ENCODE measurements around the gene CARD9.
"Not testable (repeated sequence)": the region's sequence is repeated elsewhere in the genome, so short reads cannot be mapped to it uniquely, and the experiment has no call there.

The CARD9 gene

DNA sequence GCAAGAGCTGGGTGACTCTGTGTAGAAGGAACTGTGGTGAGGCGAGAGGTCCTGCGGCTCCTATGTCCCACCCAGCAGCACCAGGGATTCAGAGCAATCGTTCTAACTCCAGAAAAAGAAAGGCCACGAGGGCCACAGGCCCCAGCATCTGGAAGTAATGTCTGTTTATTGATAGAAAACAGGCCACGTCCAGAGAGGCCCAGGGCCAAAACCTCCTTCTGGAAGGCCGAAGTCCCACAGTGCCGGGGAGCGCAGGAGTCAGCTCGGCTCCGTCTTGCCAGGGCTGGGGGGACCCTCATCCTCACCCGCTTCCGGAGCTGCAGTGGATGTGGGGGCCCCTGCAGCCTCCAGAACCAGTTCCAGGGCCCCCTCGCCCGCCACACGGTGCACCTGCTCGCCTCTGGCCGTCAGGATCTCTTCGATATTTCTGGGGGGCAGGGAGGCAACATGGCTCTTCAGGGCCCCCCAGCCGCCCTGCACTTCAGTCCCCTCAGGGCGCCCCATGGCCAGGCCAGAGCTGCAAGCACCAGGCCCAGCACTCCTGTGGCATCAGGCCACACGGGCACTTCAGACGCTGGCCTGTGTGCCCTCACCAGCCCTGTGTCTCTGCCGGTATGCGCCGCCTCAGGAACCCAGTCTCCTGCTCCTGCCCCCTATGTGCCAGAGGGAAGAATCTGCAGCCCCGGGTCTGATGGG, 11.6 kb downstream of the CARD9 start:
- DNase-seq: no peak

DNA sequence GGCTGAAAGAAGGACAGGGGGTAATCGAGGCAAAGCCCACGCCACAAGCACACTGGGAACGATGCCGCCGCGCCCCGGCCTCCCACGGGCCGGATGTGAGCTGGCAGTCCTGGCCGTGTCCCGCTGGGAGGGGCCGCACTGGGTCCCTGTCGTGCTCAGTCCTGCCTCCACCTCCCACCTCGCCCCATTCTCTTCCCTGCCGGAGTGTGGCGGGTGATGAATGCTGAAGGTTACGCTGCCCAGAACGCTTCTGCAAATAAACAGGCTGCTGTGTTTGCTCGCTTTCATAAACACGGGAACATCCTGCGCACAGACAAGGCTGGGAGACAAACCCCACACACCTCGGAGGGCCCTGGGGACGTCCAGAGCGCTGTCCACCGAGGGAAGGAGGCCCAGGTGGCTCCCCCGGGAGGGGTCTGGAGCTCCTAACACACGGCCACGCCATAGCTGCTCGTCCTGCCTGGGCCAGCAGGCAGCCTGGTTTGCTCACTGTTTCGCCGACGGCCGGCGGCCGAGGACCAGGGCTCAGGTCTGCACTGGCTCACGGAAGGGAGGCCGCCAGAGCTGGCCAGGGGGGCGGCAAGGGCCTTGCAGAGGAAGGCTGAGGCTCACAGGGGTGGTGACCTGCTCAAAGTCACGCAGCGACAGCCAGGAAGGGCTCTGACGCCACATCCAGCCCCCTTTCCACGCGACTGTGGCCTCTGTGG, 12.3 kb downstream of the CARD9 start:
- DNase-seq: no peak

DNA sequence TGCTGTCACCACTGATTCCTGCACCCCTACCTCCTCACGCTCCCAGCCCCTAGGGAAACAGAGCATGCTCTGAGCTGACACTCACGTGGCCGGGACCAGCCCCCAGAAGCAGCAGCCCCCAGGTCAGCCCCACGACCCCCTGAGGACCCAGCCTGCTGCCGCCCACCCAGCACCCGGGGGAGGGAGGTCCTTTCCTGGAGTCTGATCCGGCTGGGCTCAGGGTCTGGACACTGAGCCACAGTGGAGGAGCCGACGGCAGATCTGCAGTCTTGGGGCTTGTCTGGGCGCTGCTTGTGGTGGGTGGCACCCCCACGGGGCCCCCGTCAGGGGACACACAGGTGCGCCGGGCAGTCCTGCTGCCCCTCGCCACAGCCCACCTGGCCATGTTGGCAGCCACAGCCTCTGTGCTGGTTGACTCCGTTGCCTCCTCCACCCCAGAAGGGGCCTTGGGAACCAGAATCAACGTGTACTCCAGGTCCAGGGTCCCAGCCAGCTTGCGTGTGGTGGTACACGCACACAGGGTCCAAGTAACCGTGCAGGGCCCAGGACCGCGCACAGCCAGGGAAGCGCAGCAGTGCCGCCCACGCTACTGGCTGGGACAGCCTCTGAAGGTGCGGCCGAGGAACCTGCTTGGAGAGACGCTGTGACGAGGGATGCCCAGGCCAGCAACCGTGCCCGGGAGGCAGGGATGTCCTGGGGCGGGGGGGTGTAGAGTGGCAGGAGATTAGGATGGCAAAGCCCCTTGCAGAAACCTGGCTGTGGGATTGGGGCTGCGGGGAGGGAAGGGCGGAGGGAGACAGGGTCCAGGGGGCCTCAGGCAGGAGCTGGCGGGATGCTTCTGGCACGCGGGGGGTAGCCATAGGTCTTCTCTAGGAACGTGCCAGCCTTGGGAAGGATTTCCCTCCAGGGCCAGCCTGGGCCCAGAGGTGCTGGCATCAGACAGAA, 13.4 kb downstream of the CARD9 start:
- no peak for DNase-seq

DNA sequence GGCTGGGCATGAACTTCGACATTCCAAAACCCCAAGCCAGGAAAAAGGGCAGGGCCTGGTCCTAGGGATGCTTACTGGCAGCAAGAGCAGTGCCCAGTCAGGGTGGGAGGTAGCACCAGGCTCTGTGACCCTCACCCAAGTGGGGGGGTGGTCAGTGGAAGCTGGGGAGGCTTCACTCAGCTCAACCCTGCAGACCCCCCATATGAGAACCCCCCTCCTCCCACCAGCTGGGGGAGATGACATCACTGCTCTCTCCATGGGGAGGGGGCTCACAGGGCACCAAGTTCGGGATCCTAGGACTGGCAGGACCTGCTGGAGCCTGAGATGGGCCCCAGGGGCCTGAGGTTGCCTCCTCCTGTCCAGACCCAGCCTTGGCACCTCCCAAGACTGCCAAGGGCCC, 14.6 kb downstream of the CARD9 start:
- DNase-seq: no peak

DNA sequence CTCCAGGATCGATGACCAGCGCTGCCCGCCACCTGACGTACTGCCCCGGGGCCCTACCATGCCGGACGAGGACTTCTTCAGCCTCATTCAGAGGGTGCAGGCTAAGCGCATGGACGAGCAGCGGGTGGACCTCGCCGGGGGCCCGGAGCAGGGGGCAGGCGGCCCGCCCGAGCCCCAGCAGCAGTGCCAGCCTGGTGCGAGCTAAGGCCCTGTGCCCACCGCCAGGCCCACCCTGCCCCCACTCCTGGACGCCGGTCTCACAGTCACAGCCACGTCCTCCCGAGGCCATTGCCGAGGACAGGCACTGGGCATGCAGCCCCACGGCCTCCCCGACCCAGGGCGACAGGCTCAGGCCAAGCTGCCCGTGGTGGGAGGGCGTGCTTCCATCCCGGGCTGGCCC, 15.5 kb downstream of the CARD9 start:
- DNase-seq: no peak

DNA sequence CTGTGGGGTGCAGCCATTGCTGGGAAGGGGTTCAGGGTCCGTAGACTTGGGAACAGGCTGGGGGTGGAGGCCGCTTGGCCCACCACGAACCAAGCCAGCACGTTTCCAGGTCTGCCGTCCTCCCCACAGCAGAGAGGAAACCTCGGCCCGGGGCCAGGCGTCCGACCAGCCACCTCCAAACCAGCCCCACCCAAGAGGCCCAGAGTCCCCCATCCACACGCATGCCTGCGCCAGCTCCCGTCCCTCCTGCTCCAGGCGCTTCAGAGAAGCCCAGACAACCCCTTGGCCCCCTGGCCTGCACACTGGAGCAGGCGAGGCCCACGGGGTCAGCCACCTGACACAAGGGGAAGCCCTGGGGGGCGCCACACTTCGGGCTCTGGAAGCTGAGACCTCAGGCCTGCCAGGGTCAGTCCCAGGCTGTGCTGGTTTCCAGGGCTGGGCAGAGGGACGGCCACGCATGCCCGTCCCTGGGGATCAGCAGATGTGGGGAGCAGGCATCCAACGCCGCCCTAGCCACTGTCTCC, 16.2 kb downstream of the CARD9 start:
- DNase-seq: no peak

DNA sequence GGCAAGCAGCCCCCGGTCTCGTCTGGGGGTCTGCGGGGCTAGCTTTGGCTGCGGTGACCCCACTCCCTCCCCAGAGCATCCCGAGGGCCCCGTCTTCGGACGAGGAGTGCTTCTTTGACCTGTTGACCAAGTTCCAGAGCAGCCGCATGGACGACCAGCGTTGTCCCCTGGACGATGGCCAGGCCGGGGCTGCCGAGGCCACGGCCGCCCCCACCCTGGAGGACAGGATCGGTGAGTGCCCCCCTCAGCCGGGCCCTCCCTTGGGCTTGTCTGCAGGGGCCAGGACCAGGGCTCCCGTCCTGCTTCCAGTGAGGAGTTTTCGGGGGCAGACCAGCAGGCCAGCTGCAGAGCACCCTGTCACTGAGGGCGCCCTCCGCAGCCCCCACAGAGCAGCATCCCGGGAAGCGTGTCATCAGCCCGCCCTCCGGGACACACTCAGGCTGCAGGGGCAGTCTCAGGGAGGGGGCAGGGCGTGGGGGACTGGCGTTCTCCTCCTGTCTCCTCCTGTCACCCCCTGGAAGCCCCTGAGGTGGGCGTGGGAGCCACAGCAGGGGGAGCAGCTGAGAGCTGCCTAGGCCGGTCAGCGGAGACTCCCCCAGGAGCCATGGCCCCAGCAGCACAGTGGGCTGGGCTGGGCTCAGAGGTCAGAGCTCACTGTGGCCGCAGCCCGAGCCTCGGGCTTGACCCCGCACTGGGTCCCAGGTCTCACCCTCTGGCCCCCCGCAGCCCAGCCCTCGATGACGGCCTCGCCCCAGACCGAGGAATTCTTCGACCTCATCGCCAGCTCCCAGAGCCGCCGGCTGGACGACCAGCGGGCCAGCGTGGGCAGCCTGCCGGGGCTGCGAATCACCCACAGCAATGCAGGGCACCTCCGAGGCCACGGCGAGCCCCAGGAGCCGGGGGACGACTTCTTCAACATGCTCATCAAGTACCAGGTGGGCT, 17.6 kb downstream of the CARD9 start:
- DNase-seq: no peak

DNA sequence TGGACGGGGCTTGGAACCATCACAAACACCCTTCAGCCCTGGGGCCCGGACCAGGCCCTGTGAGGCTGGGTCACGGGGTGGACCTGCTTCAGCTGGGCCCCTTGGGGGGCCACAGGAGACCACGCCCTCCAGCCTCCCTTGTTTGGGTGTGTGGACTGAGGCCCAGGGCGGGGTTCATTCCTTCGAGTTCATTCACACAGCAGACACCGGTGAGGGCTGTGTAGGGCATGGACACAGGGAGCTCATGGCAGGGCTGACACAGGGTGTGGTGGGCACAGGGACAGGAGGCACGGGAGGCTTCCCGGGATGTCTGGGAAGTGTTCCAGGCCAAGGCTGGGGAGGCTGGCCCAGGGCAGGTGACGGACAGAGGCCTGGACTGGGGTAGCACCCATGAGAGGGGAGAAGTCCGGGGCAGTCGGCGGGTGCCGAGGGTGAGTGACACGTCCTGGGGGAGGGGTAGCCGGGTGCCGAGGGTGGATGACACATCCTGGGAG, 18.8 kb downstream of the CARD9 start:
- no peak for DNase-seq

DNA sequence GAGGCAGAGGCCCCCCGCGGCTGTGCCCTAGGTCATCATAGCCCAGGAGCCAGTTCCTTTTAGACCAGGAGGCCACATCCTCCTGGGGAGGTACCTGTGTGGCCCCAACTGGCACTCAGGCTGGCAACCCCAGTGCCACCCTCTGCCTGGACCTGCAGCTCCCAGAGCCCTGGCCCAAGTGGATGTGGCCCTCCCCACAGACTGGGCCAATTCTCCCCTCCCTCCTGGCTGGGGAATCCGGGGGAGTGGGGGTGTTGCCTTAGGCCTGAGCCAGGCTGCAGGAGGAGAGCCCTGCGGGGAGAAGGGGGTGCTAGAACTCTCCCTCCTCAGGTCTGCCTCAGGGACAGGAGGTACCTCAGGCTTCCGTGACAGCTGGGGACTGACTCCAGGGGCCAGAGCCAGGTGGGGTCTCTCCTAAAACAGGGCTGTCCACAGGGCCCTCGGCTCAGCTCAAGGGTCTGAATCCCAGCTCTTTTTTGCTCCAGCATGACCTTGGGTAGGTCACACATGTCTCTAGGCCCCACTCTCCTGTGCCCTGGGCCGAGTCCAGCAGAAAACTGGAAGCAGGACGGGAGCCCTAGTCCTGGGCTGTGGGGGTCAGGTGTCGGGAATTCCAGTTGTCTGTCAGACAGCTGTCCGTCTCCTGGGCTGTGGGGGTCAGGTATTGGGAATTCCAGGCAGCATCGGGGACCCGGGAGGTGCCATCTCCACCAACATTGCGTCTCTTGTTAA, 19.5 kb downstream of the CARD9 start:
- DNase-seq: no peak

DNA sequence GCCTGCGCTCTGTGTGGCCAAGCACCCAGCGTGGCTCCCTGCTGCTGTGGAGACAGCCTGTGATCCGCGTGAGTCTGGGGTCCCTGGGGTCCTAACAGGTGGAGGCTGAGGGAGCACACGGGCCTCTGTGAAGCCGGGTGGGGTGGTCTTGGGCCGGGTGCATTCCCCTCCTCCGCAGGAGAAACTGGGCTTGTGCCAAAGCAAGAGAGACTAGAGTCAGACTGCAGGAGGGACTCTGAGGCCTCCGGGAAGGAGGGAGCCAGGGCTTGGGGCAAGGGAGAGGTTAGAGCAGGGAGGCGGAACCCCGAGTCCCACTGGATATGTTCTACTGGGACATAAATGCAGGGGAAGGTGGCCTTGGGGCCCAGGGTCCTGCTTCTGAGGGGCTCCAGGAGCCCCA, 20.4 kb downstream of the CARD9 start:
- no peak for DNase-seq

DNA sequence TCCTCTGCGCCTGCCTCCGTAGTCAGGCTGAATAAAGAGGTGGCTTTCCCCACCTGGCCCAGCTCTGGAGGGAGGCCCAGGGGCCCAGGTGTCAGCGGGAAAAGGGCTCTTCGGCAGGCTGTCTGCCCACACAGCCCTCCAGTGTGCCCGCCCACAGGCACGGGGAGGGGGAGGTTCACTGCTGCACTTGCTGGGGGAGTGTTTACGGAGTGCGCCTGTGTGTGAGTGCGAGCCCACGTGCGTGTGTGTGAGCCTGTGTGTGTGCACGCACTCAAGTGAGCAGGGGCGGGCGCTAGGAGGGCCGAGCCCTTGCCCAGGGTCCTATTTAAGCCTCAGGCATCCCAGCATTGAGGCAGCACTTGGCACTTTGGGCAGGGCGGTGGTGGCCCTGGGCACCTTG, 20.8 kb downstream of the CARD9 start:
- DNase-seq: no peak

DNA sequence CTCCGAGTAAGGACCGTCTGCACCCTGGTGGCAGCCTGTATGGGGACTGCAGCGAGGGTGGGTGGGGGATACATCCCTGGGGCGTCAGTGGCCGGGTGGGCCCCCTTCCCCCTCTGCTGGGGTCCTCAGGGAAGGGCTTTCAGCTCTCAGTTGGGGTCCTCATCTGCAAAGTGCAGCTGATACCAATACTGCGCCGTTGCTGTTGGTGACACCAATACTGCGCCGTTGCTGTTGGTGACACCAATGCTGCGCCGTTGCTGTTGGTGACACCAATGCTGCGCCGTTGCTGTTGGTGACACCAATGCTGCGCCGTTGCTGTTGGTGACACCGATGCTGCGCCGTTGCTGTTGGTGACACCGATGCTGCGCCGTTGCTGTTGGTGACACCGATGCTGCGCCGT, 21.6 kb downstream of the CARD9 start:
- DNase-seq: not testable (repeated sequence)

DNA sequence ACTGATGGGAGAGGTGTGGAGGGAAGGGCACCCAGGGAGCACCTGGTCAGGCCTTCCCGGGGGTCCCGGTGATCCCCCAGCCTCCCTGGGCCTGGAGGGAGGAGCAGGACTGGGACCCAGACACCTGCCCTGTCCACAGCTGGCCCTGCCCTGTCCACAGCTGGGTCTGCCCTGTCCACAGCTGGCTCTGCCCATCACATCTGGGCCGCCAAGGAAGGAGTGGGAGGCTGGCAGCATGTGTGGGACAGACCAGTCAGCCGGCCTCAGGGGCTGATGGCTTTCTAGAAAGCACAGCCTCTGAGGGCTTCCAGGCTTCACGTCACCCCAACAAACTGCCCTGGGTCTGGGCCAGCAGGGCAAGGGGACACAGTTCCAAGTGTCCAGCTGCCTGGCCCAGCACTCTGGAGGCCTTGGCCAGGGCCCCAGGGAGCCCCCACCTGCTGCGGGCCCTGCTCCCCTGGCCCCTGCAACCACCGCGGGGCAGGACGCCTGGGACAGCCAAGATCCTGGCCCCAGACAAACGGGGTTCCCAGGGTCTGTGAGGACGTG, 22.1 kb downstream of the CARD9 start:
- no peak for DNase-seq

DNA sequence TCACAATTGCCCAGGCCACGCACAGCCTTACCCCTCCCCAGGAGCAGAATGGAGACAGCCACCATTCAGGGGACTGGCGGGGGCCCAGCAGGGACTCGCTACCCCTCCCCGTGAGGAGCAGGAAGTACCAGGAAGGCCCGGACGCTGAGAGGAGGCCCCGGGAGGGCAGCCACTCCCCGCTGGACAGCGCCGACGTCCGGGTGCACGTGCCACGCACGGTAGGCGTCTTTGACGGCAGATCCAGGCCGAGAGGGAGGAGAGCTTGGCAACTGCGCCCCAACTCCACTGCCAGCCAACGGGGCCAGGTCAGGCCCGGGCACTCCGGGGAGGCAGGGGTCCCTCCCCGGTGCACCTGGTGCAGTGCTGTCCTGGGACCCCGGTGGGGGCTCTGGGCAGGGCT, 23.9 kb downstream of the CARD9 start:
- no peak for DNase-seq

DNA sequence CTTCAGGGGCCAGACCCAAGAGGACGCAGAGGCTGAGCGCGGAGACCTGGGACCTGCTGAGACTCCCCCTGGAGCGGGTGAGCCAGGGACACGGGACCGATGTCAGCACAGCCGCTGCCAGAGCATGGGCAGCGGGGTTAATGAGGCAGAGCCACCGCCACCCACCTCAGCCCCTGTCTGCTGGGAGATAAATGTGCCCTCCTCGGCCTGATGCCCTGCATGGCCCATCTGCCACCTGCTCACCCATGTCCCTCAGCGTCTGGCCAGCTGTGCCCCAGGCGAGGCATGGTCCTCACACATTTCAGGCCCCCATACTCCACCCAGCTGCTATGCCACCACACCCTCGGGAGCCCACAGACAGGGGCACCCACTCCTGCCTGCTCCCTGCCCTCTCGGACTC, 24.8 kb downstream of the CARD9 start:
- DNase-seq: no peak

DNA sequence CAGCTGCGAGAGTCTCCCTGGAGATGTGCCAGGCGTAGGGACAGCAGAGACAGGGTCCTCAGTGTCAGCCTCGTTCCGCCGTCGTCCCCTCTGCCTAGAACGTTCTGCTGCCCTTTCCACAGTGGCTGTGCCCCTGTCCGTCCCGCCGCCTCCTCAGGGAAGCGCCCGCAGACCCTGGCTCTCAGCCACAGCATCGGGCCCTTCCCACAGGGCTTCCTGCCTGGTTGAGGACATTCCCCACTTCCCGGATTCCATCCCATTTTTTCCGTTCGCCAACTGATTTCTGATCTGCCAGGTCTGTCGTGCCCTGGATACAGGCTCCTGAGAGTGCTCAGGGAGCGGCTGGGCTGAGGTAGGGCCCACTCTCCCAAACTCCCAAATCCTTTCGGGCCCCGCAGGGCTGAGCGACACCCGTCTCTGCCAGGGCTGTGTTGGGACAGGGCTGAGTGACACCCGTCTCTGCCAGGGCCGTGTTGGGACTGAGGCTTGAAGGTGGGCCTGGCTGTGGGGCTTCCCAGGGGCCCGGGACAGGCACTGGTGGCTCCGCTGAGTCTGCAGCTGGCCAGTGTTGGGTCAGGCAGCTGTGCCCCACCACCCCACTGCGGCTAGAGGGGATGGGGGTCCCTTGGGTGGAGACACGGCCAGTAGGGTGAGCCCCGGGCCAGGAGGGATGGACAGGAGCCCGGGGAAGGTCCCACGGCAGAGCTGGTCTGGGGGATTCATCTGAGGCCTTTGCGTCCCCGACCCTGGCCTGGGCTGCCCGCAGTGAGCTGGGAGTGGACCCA, 25.8 kb downstream of the CARD9 start:
- DNase-seq: no peak

DNA sequence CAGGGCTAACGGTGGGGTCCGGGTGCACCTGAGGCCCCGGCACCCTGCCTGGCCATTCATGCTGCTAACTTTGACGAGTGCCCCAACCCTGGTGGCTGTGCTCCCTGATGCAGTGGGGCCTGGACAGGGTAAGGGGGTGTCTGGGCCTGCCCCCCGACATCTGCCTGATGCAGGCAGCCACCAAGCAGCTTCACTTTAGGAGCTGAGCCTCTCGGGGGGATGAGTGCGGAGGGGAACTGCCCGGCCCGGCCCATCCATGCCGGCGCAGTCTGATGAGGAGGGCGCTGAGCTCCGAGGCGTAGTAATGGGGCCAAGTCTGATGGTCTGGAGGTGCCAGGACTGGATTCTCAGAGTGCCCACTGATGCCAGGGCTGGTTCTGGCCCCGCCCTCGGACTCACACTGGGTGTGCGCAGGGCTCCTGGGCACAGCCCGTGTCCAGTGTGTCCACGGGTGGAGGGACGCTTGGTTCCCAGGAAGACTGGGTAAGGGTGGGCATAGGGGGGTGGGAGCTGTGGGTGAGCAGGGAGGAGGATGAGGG, 26.5 kb downstream of the CARD9 start:
- DNase-seq: no peak

DNA sequence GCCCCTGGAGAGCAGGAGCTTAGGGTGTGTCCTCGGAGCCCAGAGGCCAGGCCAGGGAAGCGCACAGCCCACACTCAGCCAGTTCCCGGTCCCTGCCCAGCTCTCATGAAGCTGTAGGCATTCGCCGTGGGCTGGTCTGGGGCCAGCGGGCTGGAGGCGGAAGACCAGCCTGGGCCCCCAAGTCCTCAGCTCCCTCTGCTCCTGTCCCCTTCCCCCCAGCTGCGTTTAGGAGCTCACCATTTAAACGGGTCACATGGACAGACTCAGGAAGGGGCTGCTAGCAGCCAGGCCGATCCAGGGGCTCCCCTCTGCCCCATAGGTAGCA, 27.4 kb downstream of the CARD9 start:
- no peak for DNase-seq

DNA sequence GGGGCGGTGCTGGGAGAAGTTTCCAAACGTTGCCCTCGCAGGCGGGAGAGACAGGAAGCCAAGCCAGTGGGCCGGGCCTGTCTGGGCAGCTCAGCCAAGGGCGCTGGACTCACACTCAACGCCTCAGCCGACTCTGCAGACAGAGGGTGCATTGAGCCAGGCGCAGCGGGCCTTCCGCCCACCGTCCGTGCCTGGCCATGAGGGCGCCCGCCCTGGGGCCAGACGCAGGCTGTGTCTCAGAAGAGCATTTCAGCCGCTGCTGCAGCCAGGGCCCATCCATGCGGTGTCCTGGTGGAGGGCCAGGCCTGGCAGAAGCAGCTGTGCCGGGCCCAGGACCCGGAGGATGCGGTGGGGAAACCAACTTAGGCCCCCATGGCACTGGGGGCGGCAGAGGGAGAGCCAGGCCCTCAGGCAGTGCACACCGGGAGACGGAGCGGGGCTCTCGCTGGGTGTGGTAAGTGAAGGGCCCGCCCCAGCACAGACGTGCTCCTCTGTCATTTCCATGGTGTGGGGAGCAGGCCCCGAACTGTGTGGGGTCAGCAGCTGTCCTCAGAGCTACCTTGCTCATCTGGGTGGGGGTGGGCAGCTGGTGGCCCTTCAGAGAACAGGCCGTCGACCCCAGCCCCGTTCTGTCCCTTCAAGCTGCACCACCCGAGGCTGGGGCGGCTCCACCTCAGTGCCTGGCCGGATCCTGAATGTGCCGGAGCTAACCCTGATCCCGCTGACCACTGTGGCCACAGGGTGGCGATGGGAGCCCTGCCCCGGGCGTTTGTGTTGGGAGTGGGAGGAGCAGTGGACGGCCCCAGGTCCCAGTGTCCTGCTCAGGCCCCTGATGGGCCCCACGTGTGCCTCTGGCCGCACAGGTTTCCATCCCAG, 27.9 kb downstream of the CARD9 start:
- no peak for DNase-seq
